Stimulated activated CD4-positive, alpha-beta T cell treated with anti-CD3 and anti-CD28 coated beads, Interleukin-12 subunit alpha, Interleukin-12 subunit beta, amount 100 ng/mL, for 48 hours (primary cell): ENCODE data around the gene RREB1.
"Not testable (repeated sequence)": the region's sequence is repeated elsewhere in the genome, so short reads cannot be mapped to it uniquely, and the experiment has no call there.

Source experiments
- DNase-seq, 3 donors: peaks; one replicate each; pipeline ENCODE4 v3.0.0-alpha.2; 2020; ENCODE audit warnings: low read depth in 2 of 3, low spot score in 1 of 3

Gene RREB1

DNA sequence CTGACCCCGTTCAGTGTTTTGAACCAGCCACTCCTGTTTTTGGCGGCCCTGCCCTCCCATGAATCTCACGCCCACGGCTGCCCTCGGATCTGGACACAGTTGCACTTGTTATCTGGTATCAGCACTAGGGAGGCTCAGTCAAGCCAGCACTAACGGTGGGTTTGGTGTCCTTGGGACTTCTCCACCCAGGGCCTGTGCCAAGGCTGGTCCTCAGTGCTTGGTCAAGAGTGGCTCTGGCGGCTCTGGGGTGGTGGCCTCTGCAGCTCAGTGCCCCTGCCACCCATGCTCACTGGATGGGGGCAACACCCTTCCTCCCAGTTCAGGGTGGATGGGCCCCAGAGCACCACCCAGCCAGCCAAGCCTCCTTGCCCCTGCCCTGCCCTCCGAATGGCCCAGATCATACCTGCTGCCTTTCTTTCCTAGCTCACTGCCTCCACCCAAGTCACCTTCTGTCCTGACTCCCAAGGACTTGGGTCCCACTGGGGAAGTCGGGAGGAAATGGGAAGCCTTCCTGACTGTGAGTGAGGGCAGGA is 150.5 kb downstream of the RREB1 start:
- no peak for DNase-seq

DNA sequence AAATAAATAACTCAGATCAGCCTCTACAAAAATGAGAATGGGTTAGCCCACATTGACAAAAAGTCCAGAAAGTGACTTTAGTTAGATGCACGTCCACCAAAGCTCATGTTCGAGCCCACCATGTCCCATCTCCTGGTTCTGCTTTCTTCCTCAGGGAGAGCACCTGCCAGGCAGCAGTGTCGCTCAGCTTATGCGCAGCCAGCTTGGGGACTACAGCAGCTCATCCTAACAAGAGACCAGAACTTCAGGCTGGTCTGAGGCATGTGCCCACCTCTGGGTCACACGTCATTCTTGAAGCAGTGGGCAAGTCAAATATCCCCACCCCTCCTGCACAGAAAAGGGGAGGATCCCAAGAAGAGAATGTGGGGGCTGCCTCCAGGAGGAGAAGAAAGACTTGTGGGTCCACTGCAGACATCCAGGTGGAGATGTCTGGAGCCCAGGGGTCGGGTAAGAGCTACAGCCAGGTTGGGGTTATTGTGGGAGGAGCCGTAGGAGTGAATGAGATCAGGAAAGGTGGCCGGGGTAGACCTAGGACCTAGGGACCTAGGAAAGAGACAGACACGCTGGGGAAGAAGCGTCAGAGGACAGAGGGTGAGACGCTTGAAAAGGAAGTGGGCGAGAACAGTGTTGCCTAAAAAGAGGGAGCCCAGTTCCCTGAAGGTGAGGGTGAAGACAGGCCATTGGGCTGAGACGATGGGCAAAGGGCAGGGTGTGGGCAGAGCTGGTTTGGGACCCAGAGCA is 152.7 kb downstream of the RREB1 start:
- no peak for DNase-seq

DNA sequence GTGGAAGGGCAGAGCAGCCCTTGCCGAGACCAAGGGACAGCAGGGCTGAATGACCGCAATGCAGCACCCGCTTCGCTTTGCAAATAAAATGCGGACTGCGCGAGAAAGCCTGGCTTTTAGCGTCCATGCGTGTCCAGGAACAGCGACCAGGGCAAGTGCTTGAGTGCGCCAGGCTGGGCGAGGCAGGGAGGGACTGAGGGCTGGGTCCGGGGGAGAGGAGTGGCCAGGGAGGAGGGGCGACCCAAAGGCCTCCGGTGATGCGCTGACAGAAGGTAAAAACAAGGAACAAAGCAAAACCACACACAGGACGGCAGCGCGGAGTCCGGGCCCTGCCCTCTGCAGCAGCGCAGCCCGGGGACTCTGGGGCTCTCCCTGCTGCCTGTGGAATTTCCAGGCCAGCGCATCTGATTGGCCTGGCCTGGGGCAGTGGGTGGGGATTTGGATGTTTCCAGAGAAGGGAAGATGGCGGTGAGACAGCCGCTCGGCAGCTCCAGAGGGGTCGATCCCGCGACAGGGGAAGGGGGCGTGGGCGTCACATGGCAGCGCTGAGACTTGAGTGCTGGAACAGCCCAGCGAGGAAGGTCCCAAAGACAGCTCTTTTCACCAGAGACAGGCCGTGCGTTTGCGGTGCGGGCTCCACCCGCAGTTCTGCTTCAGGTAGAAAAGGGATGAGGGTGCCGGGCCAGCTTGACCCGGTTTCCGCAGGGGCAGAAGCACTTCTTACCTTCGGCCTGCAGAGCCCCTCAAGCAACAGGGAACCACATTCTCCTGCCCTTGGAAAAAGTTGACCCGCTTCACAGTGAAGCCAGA is 153.5 kb downstream of the RREB1 start:
- peak; percentile 41 to 66 (median 41) for DNase-seq

DNA sequence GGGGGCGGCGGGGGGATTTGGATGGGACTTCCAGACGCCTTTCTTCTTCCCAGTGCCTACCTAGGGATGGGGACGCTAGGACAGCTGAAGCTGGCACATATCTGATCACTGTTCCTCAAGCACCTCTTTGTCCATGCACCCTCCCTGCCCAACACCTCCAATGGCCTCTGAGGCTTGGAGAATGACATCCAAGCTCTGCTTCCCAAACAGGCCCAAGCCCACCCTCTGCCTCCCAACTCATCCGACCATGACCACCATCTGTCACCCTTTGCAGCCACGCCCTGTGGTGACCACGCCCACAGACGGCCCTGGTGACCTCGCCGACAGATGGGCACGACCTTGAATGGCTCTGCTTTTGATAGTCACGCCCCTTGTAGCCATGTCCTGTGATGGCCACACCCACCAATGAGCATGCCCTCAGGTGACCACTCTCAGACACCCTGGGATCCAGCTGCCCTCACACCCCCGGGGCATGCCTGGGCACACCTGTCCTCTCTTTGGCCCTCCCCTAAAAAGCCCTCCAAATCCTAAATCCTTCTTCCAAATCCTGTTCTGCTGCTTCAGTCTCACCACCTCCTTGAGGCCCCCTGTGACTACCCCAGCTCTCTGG is 154.2 kb downstream of the RREB1 start:
- no peak for DNase-seq

DNA sequence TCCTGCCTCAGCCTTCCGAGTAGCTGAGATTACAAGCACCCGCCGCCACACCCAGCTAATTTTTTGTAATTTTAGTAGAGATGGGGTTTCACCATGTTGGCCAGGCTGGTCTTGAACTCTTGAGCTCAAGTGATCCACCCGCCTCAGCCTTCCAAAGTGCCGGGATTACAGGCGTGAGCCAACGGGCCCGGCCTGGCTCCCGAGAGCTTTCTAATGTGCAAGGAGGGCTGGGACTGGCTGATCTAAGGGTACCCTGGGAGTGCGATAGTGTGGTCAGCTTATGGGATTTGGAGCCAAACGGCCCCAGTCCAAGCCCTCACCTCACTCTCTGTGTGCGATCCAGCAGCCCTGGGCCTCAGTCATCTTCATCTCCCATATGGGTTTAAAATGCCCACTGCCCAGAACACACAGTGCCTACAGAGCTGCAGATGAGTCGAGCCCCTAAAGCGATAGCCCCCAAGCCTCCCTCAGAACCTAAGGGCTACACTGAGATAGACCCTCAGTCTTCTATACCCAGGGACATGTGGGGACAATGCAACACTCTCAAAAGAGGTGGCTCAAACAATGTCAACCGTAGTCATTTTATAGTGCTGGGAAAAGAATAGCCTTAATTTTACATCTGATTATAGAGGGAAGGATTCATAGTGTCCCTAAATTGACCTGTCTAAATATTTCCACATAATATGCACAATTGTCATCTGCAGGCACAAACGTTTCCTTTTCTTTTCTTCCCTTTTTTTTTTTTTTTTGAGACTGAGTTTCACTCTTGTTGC is 155.2 kb downstream of the RREB1 start:
- no peak for DNase-seq

DNA sequence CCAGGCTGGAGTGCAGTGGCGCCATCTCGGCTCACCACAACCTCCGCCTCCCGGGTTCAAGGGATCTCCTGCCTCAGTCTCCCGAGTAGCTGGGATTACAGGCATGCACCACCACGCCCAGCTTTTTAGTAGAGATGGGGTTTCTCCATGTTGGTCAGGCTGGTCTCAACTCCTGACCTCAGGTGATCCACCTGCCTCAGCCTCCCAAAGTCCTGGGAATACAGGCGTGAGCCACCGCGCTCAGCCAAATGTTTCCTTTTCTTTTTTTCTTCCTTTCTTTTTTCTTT is 155.7 kb downstream of the RREB1 start:
- not testable (repeated sequence) for DNase-seq

DNA sequence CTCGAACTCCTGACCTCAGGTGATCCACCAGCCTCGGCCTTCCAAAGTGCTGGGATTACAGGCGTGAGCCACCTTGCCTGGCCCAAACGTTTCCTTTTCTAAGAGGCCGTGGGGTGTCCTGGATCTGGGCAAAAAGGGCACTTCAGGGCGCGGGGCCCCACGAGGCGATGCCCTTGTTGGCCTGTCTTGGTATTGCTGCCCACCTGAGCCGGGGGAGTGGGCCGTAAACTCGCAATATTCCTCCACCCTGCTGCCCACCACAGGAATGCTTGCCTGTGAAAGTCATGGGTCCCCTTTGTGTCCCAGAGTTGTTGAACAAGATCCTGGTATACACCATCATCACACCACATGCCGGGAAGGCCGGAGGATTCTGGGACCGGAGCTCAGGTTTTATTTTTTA is 156.3 kb downstream of the RREB1 start:
- no peak for DNase-seq

DNA sequence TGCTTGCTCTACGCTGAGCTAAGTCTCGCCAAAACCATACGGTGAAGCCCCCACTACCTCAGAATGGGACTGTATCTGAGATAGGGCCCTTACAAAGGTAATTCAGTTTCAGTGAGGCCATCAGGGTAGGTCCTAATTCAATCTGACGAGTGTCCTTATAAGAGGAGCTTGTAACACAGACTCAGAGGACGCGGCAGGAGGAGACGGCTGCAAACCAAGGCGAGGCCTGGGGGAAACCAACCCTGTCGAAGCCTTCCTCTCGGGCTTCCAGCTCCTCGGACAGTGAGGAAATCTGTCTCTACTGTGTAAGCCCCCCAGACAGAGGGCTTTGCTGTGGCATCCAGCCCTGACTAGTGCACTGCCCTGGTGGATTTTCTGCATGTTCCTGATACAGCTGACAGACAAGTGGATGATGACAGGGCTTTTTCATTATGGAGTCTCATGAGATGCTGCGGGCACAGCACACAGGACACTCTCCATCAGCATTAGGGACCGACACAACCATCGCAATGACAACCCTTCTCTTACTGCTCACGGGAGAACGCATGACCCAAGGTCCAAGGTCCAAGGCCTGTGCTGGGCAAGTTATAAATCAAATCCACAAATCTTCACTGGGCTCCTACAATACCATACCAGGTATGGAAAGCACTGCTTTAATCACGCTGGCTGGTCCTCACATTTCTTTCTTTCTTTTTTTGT is 157.1 kb downstream of the RREB1 start:
- DNase-seq = no peak

DNA sequence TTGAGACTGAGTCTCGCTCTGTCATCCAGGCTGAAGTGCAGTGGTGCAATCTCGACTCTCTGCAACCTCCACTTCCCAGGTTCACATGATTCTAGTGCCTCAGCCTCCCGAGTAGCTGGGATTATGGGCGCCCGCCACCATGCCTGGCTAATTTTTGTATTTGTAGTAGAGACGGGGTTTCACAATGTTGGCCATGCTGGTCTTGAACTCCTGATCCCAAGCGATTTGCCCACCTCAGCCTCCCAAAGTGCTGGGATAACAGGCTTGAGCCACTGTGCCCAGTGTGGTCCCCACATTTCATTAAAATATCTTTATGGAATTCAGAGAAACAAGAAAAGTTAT is 157.6 kb downstream of the RREB1 start:
- DNase-seq = not testable (repeated sequence)

DNA sequence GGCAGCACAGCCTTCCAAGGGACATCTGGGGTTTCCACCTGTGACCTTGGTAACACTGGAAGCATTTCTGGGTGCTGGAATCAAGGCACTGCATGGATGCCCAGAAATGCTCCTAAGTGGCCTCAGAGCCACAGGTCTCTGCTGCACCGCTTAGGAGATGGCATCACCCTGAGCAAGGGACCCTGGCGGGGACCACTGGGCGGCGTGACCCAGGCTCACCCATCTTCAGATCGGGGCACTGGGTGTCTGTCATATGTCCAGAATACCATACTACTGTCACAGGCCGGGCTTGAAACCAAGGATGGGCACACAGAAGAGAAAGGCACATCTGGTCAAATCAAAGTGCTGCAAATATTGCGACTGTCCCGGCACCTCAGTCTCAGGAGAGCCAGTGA is 159.3 kb downstream of the RREB1 start:
- DNase-seq = no peak

DNA sequence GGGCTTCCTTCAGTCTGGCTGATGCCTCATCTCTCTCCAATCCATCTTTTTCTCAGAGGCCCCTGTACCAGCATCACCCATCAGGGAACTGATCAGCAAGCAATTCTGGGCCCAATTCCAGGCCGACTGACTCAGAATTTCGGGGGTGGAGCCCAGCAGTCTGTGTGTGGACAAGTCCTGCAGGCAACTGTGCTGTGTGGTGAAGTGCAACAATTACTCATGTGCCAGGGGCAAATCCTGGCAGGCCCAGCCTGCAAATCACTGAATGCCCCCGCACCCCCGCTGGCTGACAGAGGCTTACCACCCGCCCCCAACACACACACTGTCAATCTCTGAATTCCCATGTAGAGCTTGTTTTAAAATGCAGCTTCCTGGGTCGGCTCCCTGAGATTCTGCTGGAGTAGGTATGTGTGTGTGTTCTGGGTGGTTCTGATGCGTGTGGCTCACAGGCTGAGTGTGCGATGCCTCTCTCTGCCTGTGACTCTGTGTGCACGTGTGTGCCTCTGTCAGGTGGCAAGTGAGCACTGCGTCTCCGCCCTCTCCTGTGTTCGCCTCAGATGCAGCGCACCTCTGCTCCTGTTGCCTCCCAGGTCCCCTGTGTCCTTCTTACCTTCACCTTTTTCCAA is 159.8 kb downstream of the RREB1 start:
- no peak for DNase-seq

DNA sequence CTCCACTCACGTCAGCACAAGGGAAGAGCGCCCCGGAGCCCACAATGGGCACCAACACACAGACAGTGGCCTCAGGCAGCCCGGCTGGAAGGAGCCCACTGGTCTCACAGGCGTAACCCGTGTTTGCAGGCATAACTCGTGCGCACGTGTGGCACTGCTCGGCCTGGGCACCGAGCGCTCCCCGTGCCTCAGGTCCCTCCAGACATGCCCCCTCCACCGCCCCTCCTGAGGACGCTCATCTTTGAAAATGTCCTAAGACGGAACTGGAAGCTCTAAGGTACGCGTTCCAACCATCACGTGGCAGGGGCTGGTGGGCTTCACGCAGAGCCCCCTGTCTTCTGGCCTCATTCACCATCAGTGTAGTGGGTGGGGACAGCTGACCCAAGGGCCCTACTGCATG is 160.6 kb downstream of the RREB1 start:
- no peak for DNase-seq

DNA sequence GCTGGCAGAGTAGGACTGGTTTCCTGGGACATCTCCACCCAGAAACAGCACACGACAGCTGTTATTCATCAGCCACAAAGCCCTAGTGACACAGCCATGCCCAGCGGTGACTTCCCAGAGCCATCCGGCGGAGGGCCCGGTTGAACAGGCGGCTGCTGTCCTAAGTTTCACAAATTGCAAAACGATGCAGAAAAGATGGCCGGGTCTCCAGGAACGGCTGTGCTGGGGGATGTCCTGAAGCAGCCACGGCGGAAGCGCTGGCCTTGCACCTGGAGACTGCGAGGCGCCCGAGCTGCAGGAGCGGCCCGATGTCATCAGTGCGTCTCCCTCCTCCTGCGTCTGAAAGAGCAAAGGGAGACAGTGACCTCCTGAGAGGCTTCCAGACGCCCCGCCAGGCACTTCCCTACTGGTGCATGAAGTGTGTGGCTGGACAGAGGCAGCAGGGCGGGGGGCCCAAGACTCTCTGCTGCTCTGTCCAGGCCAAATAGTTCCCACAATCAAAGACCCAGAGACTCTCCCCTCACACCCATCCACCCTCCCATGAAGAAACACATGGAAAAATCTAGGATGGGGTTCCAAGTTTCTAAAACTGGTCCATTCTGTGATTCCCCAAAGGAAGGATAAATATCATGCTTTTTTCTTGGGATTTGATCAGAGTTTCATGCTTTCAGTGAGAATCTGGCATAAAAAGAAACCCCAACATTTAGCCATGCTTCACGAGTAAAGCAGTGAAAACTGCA is 161.2 kb downstream of the RREB1 start:
- no peak for DNase-seq

DNA sequence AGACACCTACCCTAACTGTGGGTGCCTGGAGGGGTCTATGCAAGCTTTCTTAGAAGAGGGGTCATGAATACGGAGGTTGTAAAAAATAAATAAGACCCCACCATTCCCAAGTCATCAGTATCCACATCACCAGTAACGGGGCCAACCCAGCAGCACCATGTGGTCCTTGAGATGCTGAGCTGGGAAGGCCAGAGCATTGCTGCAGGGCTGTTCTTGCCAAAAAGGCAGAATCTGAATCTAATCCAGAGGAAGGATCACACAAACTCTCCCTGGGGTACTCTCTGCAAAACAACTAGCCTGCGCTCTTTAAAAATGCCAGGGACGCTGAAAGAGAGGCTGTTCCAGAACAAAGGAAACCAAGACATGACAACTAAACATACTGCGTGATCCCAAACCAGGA is 162.1 kb downstream of the RREB1 start:
- no peak for DNase-seq

DNA sequence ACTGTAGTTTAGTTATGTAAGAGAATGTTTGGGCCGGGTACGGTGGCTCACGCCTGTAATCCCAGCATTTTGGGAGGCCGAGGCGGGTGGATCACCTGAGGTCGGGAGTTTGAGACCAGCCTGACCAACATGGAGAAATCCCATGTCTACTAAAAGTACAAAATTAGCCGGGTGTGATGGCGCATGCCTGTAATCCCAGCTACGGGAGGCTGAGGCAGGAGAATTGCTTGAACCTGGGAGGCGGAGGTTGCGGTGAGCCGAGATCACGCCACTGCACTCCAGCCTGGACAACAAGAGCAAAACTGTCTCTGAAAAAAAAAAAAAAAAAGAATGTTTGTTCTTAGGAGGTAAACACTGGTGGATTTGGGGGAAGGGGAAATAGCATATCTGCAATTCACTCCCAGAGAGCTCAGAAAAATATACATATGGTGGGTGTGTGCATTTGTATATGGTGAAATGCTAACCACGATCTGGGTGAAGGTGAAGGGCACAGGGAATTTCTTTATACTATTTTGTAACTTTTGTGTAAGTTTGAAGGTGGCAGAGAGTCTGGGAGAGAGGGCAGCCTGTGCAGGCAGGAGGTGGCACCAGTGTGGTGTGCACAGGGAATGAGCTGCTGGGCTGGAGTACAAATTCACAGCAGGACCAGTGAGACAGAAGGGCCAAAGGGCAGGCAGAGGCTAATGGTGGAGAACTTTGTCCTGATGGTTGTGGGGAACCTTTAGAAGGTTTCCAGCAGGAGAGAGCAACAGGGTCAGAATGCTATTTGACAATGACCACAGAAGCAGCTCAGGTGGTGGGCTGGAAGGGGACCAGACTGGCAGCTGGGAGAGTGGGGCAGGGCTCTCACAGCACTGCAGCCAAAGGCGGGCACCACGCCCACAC is 162.8 kb downstream of the RREB1 start:
- DNase-seq = no peak

DNA sequence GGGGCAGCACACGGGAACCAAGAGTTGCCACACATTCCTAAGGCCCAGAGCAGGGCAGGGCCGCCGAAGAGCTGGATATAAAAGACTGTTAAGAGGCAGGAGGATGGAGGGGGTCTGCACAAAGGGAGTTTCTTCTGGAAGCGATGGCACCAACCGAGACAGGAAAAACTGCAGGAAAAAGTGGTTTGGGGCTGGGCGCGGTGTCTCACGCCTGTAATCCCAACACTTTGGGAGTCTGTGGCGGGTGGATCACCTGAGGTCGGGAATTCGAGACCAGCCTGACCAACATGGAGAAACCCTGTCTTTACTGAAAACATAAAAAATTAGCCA is 163.4 kb downstream of the RREB1 start:
- DNase-seq = no peak

DNA sequence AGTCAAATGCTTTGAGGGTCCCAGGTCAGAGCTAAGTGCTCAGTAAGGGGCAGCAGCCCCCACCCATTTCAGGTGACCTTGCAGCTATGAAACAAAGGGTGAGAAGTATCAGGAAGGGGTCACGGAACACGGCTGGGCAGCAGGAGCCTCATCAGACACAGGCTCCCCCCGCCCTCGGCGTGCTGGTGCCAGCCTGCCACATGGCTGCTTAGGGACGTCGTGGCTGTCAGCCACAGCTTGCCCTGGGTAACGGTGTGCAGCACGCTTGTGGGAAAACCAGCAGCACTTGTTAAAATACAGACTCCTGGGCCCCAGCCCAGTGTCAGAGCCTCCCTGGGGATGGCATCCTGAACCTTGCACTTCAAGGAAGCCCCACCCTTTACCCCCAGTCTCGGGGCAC is 165.9 kb downstream of the RREB1 start:
- no peak for DNase-seq

DNA sequence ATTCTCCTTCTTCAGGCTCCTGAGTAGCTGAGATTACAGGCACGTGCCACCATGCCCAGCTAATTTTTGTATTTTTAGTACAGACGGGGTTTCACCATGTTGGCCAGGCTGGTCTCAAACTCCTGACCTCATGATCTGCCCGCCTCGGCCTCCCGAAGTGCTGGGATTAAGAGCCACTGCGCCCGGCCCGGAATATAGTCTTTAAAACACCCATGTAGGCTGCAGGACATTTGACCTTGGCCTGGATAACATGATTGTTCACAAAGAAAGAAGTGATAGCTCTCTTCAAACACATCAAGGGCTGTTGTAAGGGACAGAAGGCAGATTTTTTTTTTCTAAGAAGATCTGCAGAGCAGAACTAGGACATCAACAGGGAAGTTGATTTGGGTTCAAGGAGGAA is 166.8 kb downstream of the RREB1 start:
- DNase-seq = not testable (repeated sequence)

DNA sequence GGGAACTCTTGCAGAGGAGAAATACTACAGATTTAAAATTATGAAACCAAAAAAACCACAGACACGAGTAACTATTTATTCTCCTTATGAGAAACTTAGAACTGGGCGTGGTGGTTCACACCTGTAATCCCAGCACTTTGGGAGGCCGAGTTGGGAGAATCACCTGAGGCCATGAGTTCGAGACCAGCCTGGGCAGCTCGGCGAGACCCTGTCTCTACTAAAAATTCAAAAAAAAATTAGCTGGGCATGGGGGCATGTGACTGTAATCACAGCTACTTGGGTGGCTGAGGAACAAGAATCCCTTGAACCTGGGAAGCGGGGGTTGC is 168.4 kb downstream of the RREB1 start:
- no peak for DNase-seq
